Embryonic facial prominence (tissue), 1 donor: ENCODE results near the gene GPT2.

Source experiments
- DNase-seq: peaks from one replicate; pipeline ENCODE4 v3.0.0-alpha.2; 2016; ENCODE audit errors: extremely low spot score

GPT2 gene

DNA sequence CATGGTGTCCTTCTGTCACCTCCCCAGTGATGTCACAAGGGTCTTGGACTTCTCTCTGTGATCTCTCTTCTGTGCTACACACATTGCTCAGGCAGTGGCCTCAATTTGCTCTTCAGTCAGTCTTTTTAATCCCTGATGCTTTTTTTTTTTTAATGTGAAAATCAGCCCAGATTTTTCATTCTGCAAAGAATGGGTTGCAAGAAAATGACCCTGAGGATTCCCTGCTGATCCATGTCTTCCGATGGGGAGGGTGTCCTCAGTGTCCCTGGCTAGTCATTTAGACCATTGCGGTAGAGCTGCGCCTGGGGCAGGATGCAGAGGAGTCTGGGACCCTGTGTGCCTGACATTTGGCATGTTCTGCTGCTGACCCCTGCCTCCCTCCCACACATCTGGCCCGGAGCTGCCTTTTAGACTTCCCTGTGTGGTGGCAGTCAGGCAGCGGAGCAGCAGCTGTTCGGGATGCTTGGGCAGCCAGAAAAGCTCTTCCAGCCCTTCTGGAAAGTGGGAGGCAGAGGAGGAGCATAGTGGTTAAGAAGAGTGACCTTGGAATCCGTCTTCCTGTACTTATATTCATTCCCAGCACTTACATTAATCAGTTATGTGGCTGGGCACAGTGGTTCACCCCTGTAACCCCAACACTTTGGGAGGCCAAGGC lies 12.3 kb downstream of the GPT2 start:
- no peak for DNase-seq

DNA sequence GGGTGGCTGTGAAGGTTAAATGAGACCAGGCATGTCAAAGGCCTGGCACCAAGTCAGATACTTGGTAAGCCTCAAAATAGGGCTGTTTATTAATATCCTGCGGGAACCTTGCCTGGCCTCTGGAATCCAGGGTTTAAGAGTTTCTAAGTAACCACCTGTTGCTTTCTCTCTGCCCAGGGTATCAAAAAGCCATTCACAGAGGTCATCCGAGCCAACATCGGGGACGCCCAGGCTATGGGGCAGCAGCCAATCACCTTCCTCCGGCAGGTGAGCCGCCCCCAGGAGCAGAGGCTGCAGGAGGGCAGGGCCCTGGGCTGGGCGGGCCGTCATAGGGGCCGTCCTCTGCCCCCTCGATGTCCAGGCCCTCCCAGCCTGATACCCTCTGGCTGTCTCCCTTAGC lies 13.3 kb downstream of the GPT2 start:
- no peak for DNase-seq

DNA sequence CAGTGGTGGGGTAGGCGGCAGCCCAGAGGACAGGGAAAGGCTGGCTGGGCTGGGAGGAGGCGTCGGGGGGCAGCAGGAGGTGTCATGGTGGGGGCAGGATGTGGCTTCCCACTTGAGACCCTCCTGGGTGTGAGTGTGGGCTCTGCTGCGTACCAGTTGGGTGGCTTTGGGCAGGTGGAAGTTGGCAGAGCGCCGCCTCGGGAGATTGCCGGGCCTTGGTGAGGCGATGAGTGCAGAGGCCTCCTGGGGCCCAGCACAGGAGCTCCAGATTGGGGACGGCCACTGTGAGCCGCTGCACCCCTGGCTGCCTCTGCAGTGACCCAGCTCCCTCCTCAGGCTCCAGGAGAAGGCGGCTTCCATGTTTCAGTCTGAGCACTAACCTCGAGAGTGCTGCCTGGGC lies 13.8 kb downstream of the GPT2 start:
- no peak for DNase-seq

DNA sequence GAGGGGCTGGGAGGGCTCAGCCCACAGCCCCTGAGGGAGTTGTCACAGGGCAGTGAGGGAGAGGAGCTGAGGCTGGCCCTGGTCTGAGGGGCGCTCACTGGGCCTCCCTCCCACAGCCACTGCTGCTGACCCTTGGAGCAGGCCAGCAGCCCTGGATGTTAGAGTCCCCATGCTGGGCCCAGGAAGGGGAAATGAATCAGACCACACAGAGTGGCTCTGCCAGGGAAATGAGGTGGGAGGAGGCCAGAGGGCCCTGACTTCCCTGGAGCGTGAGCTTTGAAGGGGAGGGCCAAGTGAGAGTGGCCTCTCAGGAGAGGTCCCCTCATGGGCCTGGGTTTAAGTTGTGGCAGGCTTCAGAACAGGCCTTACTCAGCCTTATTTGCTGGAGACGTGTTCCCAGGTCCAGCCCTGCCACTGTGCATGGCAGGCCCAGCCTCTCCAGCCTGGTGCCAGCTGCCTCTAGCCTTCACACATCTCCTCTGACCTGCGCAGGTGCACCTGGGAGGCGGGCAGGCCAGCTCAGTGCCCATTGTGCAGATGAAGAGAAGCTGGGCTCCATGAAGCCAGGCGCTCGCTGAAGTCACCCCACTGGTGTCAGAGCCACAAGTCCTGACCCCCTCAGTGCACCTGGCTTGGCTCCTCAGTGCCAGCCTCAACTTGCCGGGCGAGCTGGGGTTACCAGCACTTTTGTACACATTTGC lies 15.4 kb downstream of the GPT2 start:
- DNase-seq, result no peak

DNA sequence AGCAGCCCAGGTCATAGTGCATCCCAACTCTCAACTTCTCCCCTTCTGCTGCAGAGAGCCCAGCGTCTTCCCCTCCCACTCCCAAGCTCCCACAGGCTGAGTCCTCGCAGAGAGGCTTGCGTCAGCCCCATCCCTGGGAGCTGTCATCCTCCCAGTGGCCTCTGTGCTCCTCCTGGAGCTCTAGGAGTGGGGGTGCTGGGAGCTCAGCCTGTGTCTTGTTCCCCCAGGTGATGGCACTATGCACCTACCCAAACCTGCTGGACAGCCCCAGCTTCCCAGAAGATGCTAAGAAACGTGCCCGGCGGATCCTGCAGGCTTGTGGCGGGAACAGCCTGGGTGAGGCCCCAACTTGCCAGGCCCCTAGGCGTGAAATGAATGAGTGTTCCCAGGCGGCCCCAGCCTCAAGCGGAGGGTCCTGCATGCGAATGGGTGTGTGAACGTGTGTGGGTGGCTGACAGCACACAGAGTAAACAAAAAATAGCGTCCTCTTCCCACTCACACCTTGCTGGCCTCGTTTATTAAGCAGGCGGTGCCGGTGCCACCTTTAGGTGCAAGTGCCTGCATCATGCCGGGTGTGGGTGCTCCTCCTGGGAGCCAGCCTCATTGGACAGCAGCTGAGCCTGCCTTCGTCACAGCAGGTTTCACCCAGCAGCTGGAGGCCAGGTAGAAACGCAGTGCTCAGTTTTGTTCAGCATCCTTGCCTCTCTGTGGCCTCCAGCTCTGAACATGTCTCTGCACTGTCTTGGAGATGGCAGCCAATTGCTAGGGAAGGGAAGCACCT lies 16.5 kb downstream of the GPT2 start:
- DNase-seq, result no peak

DNA sequence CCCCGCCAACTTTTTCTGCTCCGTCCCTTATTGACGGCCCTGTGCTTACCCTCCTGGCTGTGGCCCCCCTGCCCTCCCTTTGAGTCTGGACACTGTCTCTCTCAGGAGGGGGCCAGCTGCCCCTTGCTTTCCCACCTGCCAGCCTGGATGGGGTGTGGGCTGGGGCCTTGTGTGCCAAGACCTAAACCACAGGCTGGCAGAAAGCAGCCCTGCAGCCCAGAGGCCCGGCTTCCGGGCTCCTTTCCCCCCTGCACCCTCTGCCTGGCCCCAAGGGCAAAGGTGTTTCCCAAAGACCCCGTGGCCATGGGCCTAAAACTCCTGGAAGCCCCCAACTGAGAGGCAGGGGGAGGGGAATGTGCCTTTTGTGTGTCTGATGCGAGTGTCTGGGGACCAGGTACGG lies 17.5 kb downstream of the GPT2 start:
- DNase-seq, result no peak

DNA sequence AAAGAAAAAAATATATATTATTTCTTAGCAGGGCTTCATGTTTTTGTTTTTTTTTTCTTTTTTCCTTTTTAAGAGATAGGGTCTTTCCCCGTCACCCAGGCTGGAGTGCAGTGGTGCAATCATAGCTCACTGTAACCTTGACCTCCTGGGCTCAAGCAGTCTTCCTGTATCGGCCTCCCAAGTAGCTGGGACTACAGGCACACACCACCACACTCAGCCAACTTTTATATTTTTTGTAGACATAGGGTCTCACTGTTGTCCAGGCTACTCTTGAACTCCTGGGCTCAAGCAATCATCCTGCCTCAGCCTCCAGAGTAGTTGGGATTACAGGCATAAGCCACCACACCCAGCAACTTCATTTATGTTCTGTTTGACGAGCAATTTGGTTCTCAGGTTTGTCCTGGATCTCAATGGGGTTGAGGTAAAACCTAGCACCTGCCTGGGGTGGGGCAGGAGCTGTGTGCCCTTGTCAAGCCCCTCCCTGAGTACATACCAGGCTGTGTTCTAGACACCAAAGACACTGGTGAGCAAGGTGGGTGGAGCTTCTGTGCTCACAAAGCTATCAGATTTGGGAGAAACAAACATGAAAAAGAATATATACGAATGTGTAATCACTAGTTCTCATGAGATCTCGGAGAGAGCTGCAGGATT lies 19.2 kb downstream of the GPT2 start:
- no peak for DNase-seq

DNA sequence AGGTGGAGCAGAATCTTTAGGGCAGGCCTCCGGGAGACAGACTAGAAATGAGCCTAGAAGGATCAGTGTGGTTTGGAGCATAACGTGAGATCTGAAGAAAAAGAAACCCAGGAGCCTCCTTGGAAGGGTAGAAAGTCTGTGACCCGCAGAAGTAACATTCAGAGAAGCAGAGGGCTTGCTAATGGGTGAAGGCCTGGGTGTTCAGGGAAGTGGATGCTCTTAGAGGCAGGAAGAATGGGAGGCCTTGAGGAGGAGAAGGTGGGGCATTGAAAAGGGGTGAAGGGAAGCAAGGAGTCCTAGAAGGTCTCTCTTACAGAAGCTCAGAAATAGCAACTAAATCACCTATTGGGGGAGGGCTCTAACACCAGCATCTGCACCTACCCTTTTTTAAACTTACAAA lies 20.3 kb downstream of the GPT2 start:
- no peak for DNase-seq

DNA sequence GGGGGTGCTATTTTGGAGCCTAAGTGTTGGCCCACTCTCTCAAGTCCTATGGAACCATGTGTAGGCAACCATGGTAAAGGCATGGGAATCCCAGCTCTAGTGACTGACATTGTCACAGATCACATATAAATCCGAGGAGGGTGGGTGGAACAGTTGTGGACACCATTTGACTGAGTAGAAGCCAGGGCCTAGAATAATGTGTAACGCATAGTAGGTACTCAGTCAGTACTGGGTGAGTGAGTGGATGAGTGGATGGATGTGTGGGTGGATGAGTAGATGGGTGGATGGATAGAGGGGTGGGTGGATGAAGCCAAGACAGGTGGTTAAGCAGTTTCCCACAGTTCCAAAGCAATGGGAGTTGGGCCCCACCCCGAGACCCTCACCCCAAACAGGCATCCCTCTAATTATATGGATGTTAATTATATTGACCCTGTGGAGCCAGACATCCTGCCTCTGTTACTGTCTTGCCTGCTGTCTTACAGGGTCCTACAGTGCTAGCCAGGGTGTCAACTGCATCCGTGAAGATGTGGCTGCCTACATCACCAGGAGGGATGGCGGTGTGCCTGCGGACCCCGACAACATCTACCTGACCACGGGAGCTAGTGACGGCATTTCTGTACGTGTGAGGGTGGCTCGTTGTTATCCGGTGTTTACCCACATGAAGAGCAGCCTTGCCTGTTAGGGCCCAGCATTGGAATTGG lies 22.3 kb downstream of the GPT2 start:
- no peak for DNase-seq

DNA sequence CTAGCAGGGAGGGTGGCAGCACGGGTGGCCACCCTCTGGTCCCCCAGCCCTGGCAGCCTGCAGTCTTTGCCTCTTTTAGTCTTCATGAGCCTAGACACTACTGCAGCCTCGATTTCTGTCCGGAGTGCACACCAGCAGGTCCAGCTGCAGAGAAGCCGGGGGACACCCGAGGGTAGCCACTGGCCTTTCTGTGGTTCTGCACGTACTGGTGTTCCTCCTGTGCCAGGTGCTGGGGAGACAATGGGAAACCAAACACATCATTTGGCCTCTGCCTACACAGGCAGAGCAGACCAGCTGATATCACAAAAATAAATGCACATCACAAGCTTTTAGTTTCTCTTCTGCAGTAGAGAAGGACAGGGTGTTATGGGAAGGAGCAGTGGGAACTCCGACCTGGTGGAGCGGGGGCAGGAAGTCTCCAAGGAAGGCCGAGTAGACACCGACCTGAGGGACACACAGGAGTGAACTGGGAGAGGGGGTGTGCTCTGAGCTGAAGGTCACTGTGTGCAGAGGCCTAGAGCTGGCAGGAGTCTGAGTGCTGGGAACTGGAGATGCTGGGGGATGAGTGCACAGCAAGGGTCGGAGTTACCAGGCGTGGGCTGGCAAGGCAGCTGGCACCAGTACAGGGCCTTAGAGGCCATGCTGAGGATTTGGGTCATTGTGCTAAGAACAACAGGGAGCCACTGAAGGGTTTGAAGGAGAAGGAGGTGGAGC lies 23.1 kb downstream of the GPT2 start:
- no peak for DNase-seq

DNA sequence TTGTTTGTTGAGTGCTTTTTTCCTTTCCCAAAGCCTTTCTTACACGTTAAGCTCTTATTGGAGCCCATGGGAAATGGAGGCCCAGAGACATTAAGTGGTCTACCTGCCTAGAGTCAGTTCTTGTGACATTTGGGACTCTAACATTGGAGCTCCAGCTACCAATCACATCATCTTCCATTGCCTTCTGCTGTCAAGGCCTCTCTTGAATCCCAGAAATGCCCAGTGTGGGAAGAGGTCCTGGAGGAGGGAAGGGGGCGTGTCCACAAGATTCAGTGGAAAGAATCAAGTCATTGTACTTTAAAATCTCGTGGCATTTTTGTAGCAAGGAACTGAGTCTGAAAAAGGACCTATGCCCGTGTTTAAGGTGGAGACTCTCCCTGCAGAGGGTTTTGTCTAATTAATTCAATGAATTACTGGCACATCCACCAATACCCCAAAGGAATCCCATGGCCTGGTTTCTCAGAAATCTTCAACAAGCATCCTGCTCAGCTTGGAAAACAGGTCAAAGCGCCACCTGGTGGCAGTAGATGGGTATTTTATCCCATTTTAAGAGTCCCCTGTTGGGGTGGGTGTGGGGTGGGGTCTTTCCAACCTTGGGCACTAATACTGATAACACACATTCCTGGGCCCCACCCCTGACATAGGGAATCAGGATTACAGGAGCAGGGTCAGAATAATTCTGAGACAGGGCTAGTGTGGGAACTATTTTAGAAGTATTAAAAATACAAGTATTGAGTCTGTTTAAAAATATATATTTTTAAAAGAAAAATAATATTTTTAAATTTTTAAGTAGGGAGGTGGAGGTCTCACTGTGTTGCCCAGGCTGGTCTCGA lies 24.6 kb downstream of the GPT2 start:
- no peak for DNase-seq

DNA sequence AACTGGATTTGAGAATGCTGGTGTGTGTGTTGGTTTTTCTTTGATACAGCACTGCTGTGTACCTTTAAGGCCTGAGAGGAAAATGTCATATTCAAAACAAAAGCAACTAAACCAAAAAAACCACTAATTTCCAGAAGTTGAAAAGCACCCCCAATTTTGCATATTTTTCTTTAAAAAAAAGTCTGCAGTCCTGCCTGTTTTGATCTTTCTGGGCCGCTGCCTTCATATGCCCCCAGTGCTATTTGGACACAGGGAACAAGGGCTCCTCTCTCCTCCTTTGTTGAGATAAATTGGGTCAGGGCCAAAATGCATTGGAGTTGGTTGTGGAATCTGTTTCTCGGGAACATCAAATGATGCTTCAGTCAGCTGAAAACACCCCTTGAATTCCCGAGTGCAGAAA lies 26.9 kb downstream of the GPT2 start:
- no peak for DNase-seq

DNA sequence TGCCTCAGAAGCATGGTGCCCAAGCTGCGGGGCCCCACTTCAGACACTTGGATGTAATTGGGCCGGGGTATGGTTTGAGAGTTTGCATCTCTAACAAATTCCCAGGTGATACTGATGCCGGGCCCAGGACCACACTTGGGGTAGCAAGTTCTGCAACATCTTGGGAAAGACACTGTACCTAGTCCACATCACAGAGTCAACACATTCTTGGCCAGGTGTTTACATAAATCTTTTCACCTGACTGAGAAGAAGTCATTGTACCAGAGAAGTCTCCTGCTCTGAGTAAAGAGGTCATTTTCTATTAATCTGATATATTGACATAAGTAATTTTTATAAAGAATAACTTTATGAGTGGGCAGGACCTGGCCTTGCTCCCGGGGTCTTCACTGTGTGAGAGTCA lies 27.5 kb downstream of the GPT2 start:
- DNase-seq, result no peak

DNA sequence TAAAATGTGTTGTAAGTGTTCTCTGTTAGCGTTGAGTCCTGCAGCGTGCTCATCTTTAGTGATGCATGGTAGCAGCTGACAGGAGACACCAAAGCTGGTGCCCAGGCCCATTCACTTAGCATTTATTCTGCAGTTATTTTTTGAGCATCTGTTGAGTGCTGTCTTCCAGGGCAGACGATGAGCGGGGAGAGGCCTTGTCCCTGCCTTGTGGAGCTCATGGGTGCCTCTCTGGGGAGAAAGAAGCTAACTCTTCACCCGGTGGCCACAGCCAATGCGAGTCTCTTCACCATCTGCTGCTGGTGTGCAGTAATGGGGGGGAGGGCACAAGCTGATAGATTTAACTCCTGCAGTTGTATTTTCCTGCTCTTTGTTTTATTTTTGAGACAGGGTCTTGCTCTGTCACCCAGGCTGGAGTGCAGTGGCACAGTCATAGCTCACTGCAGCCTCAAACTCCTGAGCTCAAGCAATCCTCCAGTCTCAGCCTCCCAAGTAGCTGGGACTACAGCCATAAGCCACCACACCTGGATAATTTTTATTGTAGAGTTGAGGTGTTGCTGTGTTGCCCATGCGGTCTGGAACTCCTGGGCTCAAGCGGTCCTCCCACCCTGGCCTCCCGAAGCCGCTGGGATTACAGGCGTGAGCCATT lies 30.5 kb downstream of the GPT2 start:
- DNase-seq, result no peak

DNA sequence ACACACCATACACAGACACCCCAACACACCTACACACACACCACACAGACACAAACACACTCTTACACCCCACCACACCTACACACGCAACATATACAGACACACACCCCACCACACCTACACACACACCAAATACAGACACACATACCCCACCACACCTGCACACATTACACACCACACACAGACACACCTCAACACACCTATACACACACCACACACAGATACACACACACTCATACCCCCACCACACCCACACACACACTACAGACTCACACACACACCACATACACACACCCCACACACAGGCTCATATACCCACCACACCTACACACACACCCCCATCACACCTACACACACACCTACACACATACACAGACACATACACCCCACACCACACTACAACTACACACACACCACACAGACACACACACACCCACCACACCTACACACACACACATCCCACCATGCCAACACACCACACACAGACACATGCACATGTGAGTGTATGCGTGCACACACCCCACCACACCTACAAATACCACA lies 31.4 kb downstream of the GPT2 start:
- DNase-seq, result no peak

DNA sequence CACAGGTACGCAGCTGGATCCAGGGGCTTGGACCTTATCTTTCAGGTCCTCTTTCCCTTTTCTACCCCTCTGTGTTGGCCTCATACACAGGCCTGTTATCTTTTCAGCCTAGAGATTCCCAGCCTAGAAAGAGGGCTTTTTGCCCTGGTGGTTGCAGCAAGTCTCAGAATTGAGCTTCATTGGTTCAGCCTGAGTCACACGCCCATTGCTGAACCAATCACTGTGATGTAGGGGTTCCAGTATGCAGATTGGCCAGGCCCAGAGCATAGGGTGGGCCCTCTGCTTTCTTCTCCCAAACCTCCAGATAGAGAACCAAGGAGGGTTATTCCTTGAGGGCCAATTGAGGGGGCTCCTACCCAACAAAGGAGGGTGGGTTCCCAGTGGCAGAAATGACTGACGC lies 32.8 kb downstream of the GPT2 start:
- no peak for DNase-seq

DNA sequence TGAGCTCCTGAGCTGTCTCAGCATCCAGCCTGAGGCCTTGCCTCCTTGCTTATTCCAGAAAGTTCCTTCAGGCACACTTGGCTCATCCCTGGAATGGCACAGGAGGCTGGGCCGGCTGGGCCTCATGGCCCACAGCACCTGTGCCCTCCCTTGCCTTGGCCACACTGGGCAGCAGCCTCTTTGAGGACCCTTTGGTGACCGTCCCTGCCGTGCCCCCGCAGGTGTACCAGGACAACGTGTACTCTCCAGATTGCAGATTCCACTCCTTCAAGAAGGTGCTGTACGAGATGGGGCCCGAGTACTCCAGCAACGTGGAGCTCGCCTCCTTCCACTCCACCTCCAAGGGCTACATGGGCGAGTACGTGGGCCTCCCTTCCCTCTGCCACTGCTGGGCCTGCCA lies 34.2 kb downstream of the GPT2 start:
- no peak for DNase-seq

DNA sequence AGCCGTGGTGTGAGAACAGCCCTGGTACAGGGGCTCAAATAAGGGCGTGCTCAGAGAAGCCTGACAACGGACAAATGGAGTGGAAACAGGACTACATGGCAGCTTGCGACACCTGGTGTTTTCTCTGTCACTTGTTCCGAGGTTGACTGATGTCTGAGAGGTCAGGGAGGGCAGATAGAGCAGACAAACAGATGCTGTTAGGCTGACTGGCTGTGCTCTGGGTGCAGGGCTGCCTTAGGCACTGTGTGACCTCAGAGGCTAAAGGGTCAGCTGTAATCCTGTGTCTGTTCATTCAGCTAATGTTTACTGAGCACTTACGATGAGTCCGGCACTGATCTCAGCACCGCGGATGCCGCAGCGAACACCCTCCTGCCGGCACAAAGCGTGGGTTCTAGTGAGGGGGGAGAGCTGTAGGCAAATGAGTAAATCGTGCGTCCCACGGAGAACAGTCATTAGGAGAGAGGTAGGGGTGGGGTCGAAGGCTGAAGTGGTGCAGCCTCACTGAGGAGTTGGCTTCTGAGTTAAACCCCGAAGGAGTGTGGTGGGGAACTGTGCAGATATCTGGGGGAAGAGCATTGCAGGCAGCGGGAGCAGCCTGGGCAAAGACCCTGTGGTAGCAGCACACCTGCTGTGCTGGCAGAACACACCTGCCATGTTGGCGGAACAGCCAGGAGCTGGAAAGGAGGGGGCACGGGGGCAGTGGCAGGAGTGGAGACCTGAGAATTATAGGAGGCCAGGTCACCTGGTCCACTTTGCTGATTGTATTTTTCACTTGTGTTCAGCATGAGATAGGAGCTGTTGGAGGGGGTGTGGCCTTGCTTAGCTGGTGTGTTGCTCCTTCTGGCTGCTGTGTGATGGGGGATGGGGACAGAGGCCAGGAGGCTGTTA lies 35.0 kb downstream of the GPT2 start:
- no peak for DNase-seq
